ENCODE measurements around the gene PIK3C2G.

The PIK3C2G gene

GRCh38 chr12:18612971-18613370 lies 351.7 kb downstream of the PIK3C2G start:
- in situ Hi-C loops (cut with HindIII; ENCODE audit: low sequenced_read_pairs) = no loop called here

GRCh38 chr12:18620986-18621385 lies 359.7 kb downstream of the PIK3C2G start:
- in situ Hi-C loops (cut with HindIII; ENCODE audit: low sequenced_read_pairs) = no loop called here

GRCh38 chr12:18629445-18629844 lies 368.1 kb downstream of the PIK3C2G start:
- in situ Hi-C loops (cut with HindIII; ENCODE audit: low sequenced_read_pairs) = no loop called here

GRCh38 chr12:18629916-18630315 lies 368.6 kb downstream of the PIK3C2G start:
- in situ Hi-C loops (cut with HindIII; ENCODE audit: low sequenced_read_pairs) = no loop called here

GRCh38 chr12:18631339-18631738 lies 370.0 kb downstream of the PIK3C2G start:
- in situ Hi-C loops (cut with HindIII; ENCODE audit: low sequenced_read_pairs) = no loop called here

- in situ Hi-C loops (cut with HindIII; ENCODE audit: low sequenced_read_pairs) = no loop called here
Measured at GRCh38 chr12:18632848-18633247, 371.5 kb downstream of the PIK3C2G start.

GRCh38 chr12:18634382-18634781 lies 373.1 kb downstream of the PIK3C2G start:
- in situ Hi-C loops (cut with HindIII; ENCODE audit: low sequenced_read_pairs) = no loop called here

GRCh38 chr12:18640321-18640955 lies 379.1 kb downstream of the PIK3C2G start:
- in situ Hi-C loops (cut with HindIII; ENCODE audit: low sequenced_read_pairs) = no loop called here

GRCh38 chr12:18643681-18644080 lies 382.4 kb downstream of the PIK3C2G start:
- in situ Hi-C loops (cut with HindIII; ENCODE audit: low sequenced_read_pairs) = no loop called here

- in situ Hi-C loops (cut with HindIII; ENCODE audit: low sequenced_read_pairs) = no loop called here
Measured at GRCh38 chr12:18644564-18644963, 383.2 kb downstream of the PIK3C2G start.

GRCh38 chr12:18646286-18646890 lies 385.1 kb downstream of the PIK3C2G start:
- in situ Hi-C loops (cut with HindIII; ENCODE audit: low sequenced_read_pairs) = no loop called here

GRCh38 chr12:18651525-18651924 lies 390.2 kb downstream of the PIK3C2G start:
- in situ Hi-C loops (cut with HindIII; ENCODE audit: low sequenced_read_pairs) = no loop called here

GRCh38 chr12:18652596-18652995 lies 391.3 kb downstream of the PIK3C2G start:
- in situ Hi-C loops (cut with HindIII; ENCODE audit: low sequenced_read_pairs) = no loop called here

GRCh38 chr12:18653465-18653864 lies 392.1 kb downstream of the PIK3C2G start:
- in situ Hi-C loops (cut with HindIII; ENCODE audit: low sequenced_read_pairs) = no loop called here

GRCh38 chr12:18655351-18655750 lies 394.0 kb downstream of the PIK3C2G start:
- in situ Hi-C loops (cut with HindIII; ENCODE audit: low sequenced_read_pairs) = no loop called here

- in situ Hi-C loops (cut with HindIII; ENCODE audit: low sequenced_read_pairs) = no loop called here
Measured at GRCh38 chr12:18658179-18658578, 396.9 kb downstream of the PIK3C2G start.

- in situ Hi-C loops (cut with HindIII; ENCODE audit: low sequenced_read_pairs) = no loop called here
Measured at GRCh38 chr12:18658829-18659228, 397.5 kb downstream of the PIK3C2G start.

GRCh38 chr12:18676141-18676540 lies 414.8 kb downstream of the PIK3C2G start:
- in situ Hi-C loops (cut with HindIII; ENCODE audit: low sequenced_read_pairs) = no loop called here

GRCh38 chr12:18676996-18677588 lies 415.8 kb downstream of the PIK3C2G start:
- in situ Hi-C loops (cut with HindIII; ENCODE audit: low sequenced_read_pairs) = no loop called here

GRCh38 chr12:18681818-18682217 lies 420.5 kb downstream of the PIK3C2G start:
- in situ Hi-C loops (cut with HindIII; ENCODE audit: low sequenced_read_pairs) = loop anchor here (10.0 kb wide), 1 partner anchor 53 kb away; the partner anchor contains the start of genes CAPZA3 and PLCZ1

GRCh38 chr12:18683327-18684013 lies 422.2 kb downstream of the PIK3C2G start:
- in situ Hi-C loops (cut with HindIII; ENCODE audit: low sequenced_read_pairs) = loop anchor here (10.0 kb wide), 1 partner anchor 51 kb away; the partner anchor contains the start of genes CAPZA3 and PLCZ1

Measured in DLD1 (cell line).